GM19240 (cell line): ENCODE results near the gene TSFM.
A peak's percentile ranks its signal among the peaks of the same experiment; 100 is the strongest.

Experiments
- DNase-seq: peaks from one replicate; pipeline ENCODE4 v3.0.0; 2011; ENCODE audit warnings: low spot score; ENCODE audit not compliant: insufficient read length

The TSFM gene

DNA sequence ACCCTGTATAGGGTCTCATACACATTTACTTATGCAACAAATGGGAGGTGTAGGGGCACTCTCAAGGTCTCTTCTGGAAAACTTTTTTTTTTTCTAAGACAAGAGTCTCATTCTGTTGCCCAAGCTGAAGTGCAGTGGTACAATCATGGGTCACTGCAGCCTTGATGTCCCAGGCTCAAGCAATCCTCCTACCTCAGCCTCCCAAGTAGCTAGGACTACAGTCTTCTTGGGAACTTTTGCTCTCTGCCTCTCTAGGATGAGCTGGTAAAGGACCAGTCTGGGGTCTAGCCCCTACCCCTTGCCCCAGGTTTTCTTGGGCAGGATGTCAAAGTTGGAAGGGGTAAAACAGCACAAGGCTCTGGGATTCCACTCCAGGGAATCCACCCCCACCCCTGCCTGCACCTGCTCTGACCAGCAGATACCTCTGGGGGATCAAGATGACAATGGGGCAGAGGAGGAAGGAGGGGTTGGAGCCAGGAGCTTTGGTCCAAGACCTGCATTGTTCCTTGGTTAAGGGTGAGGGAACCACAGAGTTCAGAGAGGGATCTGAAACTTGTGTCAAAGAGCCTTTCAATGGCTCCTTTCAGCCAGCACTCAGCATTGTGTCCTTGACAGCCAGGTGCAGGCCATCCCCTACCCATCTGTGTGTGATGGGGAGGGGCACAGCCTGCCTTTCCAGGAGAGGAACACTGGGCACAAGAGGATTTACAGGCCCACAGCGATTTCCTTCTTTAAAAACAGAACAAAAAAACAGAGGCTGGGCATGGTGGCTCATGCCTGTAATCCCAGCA is 51.7 kb downstream of the TSFM start:
- DNase-seq = no peak

DNA sequence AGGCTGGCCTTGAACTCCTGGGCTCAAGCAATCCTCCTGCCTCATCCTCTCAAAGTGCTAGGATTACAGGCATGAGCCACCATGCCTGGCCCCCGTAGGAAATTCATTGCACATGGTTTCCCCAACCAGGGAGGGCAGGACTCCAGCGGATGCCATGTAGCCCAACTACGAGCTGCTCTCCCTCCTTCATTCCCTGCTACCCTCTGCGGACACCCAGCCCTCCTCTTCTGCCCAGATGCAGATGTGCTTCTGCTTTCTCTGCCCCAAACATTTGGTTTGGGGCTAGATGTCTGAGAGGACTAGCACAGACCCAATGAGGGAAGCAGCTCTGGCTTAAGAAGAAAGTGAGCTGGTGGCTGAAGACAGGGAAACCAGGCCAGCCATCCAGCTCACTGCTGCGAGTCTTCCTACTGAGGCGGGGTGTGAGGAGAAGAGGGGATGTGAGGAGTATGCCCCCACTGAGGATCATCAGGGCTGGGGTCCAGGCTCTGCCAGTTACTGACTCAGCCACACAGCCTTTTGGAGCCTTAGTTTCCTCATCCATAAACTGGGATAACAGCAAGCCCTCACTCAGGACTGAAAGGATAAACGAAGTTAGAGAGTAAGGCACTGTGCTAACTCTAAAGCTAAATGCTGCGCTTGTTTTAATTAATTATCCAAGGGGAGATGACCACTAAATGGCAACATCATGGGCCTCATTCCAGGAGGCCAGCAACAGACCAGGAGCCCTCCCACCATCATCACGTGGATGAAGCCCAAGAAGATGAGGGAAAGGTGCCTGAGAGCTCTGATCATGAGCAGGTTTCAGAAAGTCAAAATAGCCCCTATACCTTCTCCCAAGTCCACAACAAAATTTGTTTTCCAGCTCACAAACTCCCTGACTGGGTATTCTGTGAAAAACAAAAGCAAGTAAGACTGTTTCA is 53.0 kb downstream of the TSFM start:
- no peak for DNase-seq

DNA sequence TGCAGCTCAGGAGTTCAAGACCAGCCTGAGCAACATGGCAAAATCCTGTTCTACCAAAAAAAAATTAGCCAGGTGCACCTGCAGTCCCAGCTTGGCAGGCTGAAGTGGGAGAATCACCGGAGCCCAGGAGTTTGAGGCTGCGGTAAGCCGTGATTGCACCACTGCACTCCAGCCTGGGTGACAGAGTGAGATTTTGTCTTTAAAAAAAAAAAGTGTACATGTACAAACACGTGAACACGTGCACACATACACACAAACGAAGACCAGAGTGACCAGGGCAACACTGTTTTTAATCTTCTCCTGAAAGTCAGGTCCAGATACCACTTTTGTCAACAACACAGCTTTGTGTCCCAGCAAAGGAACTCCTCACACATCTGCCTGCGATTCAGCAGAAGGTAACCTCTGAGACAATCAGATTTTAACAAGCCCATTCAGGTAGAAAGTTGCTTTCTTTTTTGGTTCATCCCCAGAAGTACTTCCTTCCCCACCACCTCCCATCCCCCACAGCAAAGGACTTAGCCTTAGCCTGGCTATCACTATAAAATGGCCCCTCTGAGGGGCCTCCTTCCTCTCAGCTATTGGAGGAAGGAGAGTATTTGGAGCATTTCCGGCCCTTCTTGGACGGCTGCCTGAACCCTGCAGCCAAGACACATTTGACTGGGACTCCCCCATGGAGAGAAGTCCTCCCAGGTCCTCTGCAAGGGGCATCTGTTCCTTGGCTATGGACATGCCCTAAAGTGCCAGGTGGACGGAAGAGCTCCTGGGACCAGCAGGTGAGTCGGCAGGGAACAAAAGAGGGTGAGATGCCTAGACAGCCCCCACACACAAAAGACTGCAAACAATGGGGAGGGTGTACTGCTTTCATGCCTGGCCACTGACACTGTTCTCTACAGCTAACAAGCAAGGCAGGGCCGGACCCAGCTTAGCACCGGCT is 54.1 kb downstream of the TSFM start:
- no peak for DNase-seq

DNA sequence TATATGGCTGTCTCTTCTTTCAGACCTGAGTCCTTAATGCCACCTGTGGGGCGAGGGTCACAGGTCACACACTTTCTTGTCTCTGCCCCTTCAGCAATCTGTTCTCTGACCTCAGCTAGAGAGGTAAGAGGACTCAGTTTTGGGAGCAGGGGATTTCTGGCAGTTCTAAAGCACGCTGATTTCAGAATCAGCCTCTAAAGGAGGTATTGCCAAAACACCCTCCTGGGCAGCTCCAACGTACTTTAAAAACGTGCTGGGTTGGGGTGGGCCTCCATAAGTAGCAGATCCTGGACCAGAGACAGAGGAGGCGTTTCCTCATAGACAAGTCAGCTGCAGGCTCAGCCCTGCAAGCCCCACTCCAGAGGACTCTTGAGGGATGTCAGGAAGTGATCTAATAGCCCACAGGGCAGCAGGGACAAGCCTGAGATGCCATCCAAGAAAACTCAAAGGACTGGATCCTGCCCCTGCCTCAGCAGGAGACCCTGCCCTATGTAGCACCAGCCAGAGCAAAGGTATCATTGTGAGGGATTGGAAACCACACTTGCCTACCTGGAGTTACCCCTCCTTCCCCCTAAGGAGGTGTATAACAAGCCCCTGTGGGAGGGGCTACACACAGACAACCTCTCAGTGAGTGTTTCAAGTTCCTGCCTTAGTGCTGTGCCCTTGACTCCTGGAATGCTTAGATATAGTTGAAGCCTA is 55.4 kb downstream of the TSFM start:
- DNase-seq = no peak

DNA sequence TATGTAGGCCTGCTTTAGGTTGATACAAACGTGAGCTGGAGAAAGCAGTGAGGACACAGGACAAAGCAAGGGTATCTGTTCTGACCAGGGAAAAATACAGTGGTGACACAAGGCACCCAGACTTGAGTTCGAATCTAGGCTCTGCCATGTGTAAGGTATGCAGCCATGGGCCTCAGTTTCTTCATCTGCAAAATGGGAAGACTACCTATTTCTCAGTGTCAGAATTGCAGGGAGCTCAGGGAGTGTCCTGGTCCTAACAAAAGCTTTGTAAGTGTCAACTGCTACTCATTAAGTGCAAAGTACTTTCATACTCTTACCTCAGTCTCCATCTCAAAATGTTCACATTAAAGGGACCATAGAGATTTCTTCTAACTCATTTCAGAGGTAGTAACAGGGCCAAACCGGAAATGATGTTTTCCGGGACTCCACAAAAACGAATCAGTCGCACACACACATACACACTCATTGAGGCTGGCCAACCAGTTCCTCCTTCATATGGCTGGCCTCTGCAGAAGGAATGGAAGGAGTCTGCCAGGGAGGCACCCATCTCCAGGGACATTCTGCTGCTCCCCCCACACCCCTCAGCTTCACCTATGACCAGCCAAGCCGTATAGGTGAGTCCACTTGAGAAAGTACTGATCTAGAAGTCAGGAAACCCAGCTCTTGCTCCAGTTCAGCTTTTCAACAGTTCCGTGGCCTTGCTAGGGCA is 56.2 kb downstream of the TSFM start:
- DNase-seq = no peak

DNA sequence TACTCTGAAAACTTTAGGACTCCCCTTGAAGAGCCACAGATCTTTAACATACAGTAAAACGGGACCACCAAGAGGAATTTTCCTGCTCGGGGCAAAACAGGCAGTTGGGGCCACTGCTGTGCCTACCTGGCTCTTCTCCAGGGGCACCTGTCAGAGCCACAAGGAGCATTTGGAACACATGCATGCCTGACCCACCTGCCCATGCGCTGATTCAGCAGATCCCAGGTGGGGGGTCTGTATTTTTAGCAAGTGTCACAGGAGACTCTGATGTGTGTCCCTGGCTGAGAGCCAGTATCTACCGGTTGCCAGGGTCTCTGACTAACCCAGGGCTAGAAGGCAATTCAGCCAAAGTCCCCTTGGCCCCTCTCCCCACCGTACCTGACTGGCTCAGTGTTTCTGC is 57.4 kb downstream of the TSFM start:
- DNase-seq = no peak

DNA sequence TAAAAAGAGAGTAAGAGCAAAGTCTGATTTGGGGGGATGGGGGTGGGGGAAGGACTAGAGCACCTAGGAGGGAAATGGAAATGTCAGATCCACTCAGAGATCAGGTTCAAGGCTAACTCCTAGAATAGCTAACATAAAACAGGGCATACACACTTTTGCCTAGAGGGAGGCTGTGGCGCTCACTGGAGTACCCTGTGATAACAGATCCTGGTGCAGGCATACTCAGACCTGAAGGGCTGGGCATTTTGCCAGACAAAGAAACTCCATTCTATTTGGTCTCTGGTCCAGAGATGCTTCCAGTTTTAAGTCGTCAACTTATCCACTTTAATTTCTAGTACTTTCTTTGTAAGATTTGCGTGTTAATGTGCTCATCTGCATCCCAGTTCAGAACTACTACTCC is 58.1 kb downstream of the TSFM start:
- no peak for DNase-seq

DNA sequence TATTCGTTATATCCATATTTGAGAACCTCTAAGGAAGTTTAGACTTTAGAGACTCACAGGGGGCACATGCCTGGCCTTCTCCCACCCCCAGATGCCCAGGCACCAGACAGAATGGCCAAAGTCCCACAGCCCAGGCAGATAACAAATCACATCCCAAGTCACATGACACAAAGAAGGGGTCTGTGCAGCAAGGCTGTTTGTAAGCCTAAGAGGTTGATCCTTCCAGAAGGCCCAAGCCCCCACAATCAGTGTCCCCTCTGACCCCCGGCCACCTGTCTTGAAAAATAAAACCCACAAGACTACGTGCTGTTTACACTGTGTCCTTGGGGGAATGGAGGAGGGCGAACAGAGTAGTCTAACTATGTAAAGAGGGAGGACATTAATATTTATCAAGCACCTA is 58.9 kb downstream of the TSFM start:
- DNase-seq = no peak

DNA sequence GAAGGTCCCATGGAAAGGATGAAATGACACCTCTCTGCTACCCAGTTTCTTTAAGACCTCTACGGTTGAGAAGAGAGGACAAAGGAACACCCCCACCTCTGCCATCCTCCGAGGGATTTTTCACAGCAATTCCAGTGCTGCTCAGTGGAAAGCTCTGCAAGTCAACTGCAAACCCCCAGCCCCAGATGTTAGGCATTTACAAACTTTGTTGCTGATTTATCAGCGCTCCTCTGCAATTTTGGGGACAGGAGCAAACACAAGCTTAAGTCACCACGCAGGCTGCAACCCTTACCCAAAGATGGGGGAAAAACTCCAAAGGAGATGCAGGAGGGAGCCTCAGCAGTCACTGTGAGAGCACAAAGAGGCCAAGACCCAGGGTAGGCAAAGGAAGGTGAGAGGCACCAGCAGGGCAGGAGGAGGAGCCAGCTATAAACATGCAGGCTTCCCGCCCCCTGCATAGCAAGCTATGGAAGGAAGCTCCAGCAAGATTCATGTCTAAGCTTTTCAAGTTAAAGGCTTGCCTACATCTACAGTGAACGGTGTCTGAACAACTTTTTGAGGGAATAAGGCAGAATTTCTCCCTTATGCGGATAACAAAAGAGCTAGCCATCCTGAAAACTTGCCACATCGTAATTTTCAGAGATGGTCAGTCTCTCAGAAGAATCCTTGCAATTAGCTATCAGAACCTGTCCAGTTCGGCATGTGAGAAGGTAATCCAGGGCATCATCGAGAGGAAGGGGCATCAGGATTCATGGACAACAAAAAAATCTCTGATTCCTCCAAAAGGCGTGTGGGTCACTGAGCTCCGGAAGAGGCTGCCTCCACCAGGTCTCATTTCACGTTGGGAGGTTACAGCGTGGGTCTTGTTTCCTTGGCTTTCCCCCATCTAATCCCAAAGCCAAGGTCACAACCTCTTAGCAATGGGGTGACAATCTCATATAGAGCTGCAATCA is 60.0 kb downstream of the TSFM start:
- no peak for DNase-seq

DNA sequence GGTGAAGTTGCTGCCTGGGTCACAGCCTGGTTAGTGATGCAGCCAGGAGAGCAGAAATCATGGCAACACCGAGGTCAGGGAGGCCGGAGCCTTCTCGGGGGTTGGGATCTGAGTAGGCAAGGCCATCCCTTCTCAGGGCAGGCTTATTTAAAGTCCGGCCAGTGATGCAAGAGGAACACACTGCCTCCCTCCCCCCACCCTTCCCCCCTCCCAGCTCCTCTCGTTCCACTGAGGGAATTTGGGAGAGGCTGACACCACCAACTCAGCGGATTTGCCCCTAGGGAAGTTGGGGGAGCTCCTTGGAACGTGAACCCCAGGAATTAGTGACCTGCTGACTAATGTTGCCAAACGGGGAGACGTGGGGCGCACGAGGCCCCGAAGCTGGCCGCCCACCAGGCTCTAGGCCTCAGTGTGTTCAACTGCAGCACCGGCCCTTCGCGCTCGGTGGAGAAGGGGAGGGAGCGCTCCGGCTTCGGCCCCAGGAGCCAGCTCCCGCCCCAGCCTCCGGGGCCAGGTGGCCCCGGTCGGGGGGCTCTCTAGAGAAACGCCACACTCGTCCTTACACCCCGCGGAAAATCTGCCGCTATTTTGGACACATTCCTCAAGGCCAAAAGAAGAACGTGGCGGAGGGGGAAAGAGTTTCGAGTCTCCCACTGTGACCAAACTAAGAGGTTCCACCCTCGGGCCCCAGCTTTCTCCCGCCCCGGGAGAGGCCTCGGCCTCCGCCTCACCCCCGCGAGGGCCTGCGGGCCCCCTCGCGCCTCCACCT is 62.3 kb downstream of the TSFM start:
- DNase-seq = no peak

DNA sequence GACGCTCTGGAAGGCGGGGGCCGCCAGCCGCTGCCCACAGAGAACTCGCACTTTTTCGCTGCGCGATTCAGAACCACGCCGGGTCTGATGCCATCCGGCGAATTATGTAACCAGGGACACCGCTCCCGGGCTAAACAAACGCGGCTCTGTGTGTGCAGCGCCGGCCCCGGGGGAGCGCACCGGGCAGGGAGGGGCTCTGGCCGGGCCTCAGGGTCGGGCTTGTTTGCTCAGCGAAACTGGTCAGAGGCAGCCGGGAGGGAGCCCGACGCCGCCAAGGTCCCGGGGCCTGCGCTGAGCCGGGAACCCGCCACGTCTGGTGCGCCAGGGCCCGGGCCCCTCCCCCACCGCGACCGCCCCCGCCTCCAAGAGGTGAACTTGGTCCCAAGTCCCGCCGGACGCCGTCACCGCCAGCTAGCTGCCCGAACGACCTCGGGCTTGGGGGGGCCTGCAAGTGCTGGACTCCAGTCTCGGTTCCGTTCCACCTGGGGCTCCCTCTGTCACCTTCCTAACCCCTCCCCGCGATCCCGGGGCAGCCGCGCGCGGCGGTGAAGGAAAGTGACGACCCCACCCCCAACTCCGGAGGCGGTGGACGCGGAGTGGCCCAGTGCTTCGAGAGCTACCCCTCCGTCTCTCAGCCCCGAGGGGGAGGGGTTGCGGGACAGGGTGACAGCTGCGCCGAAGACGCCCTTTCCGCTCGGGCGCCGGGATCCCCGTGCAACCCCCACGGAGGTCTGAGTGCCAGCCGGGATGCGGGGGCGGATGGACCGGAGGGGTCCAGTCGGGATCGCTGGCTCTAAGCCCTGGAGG is 63.1 kb downstream of the TSFM start:
- DNase-seq = no peak

DNA sequence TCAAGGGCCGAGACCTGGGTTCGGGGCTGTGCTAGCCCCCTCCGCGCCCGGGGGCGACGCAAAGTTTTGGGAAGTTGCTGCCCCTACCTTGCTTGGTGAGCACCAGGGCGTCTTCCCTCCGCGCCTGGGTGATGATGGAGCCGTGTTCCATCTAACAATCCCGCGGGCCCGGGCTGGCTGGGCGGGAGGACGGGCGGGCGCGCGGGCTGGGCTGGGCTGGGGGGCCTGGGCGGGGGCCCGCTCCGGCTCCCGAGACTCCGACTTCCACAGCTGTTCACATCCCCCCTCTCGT is 63.6 kb downstream of the TSFM start:
- DNase-seq = no peak

DNA sequence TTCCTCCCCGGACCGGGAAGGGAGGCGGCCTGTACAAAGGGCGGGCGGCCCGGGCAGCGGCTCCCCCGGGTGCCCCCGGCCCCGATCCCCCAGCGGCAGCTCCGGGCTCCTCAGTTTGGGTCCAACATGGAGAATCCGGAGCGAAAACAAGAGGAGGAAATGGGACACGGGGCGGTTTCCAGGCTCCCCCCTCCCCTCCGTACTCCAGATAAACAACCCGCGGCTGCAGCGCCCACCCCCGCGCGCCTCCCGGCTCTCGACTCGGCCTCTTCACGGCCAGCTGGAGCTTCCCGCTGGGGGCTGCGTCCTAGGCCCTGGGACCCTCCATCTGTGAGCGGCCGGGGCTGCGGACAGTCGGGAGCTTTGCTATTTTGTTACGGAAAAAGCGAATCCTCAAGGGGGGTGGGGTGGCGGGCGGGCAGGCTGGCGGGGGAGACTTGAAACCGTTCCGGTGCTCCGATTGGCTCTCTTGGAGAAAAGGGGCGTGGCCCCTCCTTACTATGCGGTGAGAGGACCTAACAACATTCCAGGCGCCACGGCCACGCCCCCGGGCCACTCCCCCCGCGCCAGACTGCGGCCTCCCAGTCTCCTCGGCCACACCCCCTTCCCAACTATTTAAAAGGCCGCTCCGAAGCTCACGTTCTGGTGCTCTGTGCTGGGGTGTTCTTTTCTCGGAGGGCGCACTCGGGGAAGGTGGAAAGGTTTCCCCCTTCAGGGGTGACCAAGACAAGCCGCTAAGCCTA is 64.2 kb downstream of the TSFM start, which contains the start of gene CTDSP2:
CTDSP2 (minus strand) TSS at position 153 of the 743 bp plus-strand sequence. CDS start 294 bp downstream, outside the sequence.
- DNase-seq = peak; percentile 91
